Cortex of kidney (tissue), 1 donor: Measurements from ENCODE around the gene ENDOU.

ENCODE experiments used
- DNase-seq: peaks from one replicate; lab custom pipeline; 2025; lab: John Stamatoyannopoulos, UW

Gene ENDOU

DNA sequence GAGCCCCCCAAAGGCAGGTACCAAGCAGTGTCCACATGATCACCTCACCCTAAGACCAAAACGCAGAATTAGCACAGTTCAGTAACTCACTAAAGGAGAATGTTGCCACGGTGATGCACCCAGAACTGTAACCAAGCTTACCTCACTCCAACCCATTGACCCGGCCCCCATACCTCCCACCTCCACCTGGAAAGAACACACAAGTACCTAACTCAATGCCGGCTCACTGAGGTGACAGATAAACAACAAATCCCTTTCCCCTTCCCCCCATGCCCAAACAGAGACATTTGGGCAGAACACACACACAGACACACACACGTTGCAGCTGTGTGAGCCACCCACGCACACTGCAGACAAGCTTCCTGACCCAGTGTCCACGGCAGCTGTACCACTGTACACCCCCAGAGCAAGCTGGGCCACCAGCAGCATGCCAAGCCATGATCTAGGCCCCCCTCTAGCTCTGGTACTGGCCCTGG lies 32.1 kb upstream of the ENDOU start:
- no peak for DNase-seq

DNA sequence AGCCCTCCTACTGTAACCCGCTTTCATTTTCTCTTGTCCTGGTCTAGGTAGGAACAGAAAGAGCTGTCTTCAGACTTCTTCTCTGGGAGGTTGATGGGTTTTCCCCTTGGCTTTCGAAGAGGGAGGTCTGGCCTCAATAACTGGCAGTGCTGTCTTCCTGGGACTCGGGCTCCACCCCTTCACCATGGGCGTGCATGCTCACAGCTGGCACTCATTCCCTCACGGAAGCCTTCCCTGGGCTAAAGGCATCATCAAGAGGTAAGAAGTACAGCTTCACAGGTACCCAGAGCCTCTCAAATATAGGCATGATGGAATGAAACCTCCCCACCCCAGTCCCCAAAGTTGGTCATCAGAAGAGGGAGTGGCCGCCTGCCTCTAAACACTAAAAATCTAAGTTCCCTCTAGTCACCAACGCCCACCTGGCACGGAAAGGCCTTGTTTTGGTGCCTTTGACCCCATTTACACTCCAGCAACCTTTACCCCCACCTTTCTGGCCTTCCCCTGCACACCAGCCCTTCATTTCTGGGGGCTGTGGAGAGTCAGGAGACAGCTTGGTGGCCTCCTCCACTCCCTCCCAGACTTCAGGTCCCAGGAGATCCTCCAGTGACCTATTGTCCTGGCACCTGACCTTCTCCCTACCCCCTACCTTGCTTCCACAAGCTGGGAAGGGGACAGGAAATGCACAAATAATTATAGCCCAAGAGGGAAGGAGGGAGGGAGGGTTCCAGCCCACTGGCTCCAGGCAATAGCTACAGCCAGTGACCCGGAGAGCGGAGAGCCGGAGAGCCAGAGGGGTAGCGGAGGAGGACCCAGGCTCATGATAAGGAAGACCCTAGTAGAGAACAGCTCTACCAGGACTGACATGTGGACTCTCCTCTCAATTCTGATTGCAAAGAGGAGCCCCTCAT lies 30.6 kb upstream of the ENDOU start:
- no peak for DNase-seq

DNA sequence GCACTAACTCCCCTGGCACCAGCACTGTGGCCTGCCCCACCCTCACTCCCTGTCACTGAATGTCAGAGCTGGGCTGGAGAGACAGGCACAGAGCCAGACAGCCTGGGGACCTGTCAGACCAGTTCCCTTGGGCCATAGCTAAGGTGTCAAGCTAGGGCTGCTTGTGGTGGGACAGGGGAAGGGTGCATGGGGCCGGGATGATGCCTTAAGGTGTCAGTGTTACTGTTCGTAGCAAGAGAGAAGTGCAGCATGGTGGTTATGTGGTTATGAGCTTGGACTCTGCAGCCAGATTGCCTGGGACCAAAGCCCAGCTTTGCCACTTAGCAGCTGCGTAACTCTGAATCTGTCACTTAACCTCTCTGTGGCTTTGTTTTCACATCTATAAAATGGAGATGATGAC lies 29.6 kb upstream of the ENDOU start:
- DNase-seq, result no peak

DNA sequence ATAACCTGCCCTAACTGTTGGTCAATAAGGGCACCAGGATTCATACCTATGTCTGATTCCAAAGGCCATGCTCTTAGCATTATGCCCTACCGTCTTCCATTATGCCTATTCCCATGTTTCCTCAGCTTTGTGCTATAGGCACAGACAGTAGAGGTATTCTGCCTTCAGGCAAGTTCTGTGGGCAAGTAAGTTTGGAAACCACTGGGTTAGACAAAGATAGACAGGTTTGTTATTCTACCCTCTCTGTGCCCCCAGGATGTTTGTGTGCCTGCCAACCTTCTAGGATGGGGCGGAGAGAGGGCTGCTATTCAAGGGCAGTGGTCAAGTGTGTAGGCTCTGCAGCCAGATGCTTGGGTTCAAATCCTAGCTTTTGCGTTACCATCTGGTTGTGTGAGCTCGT lies 28.8 kb upstream of the ENDOU start:
- DNase-seq, result no peak

DNA sequence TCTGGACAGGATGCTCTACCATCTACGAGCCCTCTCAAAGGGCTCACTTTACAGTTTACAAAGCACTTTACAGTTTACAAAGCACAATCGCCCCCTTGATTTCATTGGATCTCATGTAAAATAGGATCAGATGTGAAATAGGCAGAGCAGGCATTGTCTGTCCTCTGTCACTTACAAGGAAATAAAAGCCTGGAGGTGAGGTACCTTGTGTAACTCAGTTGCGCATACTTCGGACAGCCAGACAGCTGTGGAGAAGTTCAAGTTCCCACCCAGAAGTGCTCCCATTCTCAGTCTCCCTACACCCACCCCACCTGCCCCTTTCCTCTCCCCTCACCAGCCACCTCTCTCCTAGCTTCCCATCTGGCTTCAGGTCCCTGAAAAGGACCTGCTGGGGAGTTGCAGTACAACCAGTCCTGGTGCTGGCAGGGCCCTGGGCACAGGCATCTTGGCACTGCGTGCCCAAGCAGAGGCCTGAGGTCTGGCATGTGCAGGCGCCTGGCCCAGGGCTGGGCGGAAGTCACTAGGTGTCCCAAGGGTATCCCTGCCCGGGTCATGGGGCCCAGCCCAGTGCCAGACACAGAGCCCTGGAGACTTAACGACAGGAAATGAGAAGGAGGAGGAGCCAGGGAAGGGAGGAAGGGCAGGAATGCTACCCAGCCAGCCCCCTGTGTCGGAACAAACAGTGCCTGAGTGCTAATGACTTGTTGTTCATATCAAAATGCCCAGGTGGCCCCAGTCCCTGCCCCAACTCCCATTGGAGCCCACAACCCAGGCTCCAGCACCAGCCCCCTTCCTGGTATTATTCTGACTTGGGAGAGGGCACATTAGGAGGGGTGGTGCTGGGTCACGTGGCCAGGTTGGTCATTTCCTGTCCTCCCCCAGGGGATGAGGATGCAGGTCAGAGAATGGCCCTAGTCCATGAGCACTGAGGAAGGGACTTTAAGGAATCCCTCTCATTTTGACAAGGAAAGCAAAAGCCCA lies 28.0 kb upstream of the ENDOU start:
- no peak for DNase-seq

DNA sequence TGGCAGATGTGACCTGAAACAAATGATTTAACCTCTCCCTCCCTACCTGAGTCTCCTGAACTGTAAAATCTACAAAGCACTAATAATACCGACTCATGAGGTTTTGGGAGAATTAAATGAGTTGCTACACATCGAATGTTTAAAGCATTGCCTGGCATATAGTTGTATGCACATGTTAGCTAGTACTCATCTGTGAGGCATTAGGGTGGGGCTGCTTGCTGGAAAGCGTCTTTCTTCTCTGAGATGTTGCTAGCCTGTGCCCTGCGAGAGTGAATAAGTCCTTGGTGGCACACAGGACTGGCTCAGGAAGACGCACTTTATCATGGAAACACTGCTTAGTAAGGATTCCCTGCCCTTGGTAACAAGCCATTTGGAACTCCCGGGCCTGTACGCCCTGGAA lies 27.3 kb upstream of the ENDOU start:
- DNase-seq, result no peak

DNA sequence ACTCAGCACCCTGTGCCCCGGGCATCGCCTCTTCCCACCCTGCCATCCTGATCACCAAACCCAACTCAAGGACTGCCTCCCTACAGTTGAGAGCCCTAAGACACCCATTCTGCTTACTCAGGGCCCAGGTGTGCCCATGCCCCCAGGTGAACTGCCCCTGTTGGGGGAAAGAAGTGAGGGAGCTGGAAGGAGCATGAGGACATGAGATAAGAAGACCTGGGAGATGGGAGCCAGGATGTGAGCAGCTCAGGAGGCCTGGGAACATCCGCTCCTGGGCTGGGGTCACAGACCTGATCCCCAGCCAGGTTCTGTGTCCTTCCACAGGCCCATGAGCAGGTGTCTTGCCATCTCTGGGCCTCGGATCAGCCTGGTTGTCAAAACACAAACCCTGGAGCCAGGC lies 26.8 kb upstream of the ENDOU start:
- DNase-seq, result no peak

DNA sequence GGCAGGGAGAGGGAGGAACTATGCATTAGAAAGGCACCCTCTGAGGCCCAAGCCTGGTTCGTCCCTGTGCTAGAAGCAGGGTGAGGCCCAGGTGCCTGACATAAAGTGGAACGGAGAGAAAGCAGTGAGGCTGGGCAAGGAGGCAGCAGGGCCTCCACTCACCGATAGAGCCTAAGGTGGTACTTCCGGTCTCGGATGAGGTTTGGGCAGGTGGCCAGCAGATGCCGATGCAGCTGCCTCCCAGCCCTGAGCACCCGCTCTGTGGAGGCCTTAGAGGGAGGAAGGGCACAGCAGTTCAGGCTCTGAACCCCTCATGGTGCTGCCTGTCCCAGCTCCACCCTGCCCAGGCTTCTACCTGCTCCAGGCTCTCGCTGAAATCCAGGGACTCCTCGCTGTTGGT lies 26.3 kb upstream of the ENDOU start:
- DNase-seq, result no peak

DNA sequence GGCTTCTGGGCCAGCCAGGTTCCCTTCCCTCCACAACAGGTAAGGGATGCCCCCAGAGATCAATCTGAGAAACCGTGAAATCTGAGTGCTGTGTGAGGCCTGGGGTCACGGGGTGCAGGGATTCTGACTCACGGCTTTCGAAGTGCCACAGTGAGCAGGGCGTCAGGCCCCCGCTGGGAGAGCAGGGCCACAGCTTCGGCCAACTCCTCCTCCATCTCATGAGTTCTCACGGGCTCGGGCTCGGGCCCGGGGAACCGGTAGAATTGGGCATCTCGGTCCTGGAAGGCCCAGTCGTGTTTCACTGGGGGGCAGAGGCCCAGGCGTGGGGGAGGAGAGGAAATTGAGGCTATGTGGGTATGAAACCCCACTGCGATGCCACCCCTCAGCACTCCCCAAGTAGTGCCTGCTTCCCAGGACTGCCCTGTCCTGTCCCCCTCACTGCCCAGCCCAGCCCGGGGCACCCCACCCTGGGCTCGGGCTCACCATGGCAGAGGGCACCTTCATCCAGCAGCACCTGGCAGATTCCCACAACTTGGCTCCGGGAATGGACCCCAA lies 25.7 kb upstream of the ENDOU start:
- no peak for DNase-seq

DNA sequence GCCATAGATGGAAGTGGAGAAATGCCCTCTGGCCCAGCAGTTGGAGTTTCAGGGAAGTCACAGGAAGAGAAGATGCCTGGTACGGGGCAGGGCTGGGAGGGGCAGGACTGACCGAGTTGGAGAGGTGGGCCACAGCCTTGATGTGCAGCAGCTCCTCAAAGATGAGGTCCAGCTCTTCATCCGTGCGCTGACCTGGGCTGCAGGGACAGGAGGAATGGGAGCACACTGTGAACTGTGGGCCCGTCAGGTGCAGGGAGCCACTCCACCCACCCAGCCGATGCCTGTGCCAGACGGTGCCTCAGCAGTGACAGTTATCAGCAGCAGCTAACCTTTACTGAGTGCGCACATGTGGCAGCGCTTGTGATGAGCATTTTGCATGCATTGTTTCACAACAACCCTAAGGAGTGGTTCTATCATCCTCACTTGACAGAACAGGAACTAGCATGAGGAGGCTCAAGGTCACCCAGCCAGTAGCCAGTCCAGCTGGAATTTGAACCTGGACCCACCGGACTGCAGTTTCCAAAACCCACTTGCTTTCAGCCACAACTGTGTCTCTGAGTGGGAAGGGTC lies 25.0 kb upstream of the ENDOU start:
- no peak for DNase-seq

DNA sequence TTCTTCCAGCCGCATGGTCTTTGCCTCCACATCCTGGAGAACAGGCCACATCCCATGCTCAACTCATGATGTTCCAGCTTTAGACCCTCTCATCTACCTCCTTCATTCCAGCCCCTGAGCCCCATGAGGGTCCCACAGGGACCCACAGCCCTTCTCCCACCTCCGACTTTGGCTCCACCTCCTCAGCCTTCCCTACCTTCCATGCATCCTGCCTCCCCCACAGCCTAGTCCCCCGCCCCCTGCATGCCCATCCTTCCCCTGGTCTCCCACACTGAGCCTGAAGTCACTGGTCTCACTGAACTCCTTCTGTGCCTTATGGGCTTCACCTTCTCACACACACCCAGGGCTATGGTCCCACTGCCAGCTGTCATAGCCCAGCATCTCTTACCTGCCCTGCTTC lies 23.6 kb upstream of the ENDOU start:
- no peak for DNase-seq

DNA sequence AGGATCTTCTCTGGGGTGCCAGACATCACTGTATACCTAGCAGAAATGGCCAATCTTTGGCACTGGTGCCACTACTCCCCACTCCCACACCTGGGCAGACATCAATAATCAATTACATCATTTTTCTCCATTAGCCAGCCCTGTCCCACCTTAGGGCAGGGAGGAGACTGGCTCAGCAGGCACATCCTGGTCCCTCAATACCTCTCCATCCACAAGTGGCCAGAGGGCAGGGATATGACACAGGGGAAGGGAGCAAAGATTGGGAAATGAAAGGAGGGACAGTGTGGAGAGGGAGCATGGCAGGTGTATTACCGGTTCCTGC lies 23.2 kb upstream of the ENDOU start:
- DNase-seq, result no peak

DNA sequence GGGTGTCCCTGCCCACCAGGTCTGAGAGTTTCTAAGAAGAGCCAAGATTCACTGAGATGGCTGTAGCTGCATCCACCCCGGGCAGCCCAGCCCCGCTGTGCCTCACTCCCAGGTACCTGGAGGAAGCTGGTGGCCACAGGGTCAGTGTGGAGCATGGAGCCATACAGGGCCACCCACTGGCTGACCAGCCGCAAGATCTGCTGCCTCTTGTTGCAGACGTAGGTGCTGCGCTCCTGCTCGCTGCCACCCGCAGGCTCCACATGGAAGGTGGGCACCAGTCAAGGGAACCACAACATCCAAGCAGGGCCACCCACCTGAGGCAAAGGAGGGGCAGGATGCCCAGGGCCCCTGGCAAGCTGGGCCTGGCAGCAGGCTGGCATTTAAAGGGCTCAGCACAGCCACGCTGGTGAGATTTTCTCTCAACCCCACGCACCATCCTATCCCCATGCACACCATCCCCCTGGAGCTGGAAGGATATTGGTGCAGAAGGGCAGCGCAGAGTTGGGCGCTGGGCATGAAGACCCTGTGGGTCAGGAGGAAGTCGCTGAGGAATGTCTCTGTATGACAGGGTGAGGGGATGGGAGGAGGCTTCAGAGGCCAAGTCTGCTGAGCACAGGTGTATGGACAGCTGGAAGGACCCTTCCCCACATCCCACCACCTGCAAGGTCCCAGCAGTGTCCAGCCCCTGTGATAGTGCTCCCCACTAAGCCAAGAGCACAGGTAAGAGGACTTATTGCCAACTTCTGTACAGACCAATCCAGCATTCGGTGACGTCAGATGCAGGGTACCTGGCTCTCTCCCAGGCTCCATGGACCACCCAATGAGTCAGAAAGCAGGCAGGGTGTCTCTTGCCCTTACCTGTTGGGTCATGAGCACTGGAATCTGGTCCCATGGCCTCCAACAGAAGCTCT lies 22.6 kb upstream of the ENDOU start:
- no peak for DNase-seq

DNA sequence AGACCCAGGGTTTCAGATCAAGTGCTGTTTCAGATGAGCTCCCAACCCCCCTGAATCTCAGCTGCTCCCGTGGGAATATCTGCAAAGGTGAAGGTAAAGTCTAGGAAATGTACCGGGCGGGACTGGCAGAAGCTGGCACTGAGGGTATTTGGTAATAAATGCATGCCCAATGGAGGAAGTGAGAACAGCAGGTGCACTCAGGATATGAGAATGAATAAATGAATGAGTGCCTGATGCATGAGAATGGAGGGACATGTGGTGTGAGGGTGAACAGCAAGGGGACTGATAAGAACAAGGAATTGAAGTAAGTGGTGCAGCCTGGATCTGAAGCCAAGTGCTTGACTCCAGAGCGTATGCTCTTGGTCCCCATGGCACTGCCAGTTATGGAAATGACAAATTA lies 21.8 kb upstream of the ENDOU start:
- no peak for DNase-seq

DNA sequence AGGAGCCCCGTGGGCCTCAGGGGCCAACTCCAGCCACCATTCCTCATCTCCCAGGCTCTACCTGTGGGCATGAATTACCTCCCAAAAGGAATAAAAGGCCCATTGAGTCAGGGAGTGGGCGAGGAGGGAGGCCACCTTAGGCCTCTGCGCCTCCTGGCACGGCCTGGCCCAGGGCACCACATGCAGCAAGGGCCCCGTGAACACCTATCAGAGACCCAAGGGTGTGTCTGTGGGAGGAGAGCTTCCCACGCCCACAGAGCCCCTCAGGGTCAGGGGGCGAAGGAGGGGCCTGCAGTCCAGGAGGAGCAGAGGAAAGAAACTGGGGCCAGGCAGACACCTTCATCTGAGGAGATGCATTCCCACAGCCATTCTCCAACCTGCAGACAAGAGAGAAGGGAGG lies 21.2 kb upstream of the ENDOU start:
- DNase-seq, result no peak

DNA sequence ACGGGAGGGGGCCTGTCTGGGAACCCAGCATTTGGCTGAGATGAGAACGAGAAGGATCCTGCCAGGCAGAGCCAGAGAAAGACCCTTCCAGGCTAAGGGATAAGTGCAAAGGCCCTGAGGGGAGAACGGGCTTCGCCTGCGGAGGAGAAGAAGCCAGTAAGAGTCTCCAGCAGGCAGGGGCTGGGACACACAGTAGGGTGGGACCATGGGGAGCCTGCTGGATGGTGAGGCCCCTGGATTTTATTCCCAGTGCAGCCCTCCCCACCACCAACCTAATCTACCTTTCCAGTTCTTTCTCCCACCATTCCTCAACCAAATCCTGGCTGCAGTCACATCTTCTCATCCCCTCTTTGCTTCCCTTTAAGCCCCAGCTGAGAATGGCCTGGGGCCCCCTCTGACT lies 20.8 kb upstream of the ENDOU start:
- DNase-seq, result no peak

DNA sequence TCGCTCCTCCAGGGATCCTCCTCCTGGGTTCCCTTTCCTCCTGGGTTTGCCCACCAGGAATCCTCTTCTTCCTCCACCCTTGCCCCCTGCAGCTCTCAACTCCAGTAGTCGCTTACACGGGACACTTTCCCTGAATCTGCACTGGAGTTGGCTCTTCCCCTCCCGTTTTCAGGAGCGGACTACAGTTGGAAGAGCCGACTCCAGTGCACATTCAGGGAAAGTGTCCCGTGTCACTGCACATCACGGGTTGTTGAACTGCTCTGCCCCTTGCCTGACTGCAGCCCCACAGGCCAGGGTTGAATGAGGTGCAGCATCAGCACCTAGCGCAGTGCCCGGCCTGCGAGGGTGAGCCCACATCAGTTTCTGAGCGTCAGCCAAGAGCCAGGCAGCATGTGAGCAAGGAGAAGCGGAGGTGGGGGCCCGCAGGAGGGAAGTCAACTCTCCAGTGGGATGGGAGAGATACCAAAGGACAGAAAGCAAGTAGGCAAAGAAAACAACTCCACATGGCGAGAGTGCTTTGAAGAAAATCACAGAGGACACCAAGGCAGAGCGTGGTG lies 20.3 kb upstream of the ENDOU start:
- DNase-seq, result no peak

DNA sequence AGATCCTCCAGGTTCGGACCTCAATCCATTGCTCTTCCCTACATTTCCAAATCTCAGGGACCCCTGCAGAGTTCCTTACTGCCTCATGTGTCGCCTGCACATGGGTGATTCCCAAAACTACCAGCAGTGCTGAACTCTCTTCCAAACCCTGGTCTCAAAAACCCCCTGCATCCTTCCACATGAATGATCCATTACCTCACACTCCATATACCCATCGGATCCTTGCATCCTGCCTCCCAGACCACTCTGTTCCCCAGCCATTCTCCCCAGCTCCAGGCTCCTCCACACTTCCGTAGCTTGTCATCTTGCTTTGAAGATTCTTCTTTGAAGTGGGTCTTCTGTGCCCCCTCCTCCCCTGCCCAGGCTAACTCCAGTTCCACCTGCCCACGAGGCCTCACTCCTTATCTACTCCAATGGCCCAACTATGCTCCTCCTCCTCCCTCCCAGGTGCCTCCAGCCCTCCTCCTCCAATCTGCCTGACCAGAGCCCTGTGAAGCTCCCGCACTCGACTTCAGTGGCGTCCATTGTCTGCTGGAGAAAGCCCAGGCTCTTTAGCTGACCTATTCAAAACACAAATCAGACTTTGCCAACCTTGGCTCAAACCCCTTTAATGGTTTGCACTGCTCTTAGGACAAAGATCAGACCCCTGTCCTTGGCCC lies 19.6 kb upstream of the ENDOU start:
- DNase-seq, result no peak

DNA sequence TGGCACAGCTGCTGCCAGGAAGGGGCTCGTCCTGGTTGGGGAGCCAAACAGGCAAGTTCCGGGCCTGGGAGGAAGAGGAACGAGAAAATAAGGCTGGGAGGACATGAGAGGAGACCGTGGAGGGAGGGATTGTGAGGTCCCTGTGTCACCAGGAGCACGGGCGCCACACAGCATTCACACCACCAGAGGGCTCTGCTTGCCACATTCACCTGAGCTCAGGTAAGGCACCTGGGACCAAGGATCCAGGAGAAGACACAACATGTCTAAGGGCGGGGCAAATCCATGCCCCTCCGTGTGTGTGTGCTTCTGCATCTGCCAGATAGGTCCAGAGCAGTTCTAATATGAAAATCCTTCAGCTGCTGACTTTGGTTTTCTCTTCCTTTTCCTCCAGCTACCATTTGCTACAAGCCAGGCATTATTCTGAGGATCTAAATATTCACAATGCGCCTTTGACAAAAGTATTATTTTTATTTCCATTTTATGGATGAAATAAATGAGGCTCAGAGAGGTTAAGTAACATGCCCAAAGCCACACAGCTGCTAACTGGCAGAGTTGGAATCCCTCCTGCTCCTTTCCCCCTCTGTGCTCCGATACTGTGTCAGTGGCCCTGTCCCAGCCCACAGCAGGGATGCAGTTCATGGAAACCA lies 18.8 kb upstream of the ENDOU start:
- DNase-seq, result no peak

DNA sequence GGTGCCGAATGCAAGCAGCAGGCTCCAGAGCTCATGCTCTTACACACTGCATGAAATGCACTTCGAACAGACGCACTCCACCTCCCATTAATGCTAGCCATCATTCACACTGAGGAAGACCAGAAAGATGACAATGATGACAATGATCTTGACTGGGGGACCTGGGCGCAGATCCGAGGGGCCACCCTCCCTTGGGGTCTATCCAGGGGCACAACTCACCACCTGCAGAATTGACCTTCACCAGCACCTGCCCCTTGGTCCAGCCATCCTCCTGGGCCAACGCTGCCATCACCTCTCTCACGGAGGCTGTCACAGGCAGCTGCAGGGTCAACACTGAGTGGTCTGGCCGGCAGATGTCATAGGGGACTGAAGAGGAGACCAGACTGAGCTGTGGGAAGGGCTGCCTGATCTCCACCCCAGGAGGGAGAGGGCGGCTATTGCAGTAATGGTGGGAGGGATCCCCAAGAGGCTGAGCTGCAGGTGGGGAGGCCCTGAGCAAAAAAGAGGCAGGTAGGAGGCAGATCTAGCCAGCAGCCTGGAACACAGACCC lies 18.1 kb upstream of the ENDOU start:
- no peak for DNase-seq
